Thyroid gland (tissue), 4 donors: ENCODE data around the gene TMEM239.

ENCODE experiments used
- CTCF ChIP-seq, 6 experiments: fragments of 200-600 bp in 3 of 6; fragments of 450-650 bp in 3 of 6; sonication (generic) in 3 of 6; IDR thresholded peaks; one replicate each; pipeline ENCODE4 v1.5.1; 2016 to 2019; ENCODE audit warnings: antibody characterized with exemption in 6 of 6, mild to moderate bottlenecking in 2 of 6, inconsistent platforms in 1 of 6, moderate library complexity in 1 of 6
- POLR2A ChIP-seq, 2 donors: fragments of 450-650 bp; IDR thresholded peaks; one replicate each; pipeline ENCODE4 v1.6.1; 2017; ENCODE audit warnings: antibody characterized with exemption in 2 of 2, mild to moderate bottlenecking in 2 of 2, moderate library complexity in 1 of 2

GRCh38 chr20:2845607-2846006, 29.4 kb downstream of the TMEM239 start:
- TF ChIP-seq POLR2A (IDR thresholded peaks at IDR 0.05), result no peak
- no peak for TF ChIP-seq CTCF (IDR thresholded peaks at IDR 0.05)
